GM18868 (cell line): Measurements from ENCODE around the gene FAN1.

Experiments used
- ATAC-seq: cut with Tn5 transposase; IDR thresholded peaks from one replicate; pipeline ENCODE4 v1.9.1; 2021; ENCODE audit warnings: mild to moderate bottlenecking, moderate library complexity; ENCODE audit not compliant: unreplicated experiment

The FAN1 gene

DNA sequence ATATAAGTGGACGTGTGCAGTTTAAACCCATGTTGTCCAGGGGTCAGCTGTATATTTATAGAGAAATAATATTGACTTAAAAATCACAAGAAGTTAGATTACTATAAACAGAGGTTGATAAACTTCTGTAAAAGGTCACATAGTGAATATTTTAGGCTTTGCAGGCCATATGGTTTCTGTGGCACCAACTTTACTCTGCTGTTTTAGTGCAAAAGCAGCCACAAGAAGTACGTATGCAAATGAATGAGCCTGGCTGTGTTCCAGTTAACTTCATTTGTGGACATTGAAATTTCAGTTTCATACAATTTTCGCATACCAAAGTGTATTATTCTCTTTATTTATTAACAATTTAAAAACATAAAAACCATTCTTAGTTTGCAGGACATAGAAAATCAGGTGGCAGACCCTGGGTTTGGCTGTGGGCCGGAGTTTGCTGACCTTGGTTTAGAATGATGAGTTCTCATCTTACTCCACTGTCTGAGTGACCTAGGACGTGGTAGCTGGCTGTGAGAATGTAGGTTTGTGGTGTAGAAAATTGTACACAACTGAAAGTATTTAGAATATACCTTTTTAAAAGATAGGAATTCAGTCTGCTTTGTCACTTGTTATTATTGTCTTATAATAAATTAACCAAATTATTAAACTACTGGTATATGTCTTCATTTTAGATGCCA lies 16.3 kb downstream of the FAN1 start:
- ATAC-seq, result no peak

DNA sequence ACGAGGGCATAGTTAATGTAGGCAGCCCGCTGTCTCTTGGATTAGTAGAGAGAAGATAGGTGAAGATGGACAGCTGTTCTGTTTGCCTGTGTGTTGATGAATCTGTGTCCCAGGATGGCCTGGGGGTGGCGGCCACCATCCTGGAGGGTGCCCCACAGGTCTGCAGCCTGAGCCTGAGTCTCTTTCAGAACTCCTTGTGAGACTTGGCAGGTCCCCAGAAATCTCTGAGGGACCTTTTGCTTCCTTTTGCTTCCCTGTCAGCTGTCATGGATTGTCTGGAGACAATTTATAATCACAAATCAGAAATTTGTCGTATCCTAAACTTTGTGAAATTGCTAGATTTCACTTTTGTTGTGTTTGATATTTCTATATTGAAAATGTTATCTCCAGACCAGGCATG lies 17.4 kb downstream of the FAN1 start:
- no peak for ATAC-seq

DNA sequence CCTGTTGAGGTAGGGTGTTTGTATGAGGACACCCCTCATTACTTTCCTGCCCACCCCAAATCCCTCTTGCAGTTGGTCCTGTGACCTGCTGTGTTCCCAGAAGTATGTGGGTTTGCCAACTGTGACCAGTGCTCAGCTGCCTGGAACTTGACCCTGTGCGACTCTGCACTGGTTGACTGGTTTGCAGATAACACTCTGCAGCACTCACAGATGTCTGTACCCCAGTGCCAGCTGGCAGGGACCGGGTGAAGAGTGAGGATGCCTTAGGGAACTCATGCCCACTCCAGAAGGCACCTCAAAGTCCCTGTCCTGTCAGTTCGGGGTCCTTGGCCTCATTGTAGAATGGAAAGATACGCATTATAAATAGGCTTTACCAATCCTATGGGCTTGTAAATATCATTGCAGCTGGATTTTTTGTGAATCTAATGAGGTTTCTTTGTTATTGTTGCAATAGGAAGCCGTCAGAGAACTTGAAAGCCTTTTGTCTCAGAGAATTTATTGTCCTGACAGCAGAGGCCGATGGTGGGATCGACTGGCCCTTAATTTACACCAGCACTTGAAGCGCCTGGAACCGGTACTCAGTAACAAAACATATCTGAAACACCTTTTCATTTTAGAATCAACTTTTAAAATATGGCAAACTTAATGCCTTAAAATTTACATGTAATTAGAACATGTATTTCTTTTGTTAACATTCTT lies 18.2 kb downstream of the FAN1 start:
- no peak for ATAC-seq

DNA sequence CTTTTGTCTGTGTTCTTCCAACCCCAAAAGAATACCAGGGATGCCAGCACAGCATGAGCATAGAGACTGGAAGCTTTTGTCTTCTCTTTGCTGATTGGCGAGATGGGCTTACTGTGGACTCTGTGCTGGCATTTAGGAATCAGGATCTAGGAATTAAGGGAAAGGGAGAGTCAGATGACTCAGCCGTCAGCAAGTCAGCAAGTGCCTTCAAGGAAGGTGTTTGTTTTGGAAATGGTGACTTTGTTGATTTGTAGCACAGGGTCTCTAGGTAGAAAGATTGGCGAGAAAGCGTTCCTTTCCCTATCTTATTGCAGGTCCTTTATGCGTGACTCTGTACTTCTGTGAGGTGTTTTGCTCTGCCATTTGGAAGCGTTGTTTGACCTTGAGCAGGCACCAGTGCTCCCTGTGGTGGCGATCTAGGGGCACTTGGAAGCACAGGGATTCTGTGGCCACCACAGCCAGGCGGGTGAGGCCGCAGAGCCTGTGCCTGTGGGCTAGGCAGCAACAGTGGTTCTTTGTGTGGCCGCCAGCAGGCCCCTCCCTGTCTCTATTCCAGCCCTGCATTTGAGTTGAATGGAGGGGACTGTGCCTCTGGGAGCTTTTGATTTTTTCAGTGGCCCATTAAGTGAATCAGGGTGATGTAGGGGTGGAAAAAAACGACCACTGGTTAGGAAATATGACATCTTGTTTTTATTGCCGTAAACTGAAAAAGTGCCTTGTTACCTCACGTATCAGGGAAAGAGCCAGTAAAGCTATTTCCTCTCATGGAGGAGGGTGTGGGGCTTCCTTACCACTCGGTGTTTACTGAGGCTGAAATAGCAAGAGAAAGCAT lies 19.0 kb downstream of the FAN1 start:
- ATAC-seq, result no peak

DNA sequence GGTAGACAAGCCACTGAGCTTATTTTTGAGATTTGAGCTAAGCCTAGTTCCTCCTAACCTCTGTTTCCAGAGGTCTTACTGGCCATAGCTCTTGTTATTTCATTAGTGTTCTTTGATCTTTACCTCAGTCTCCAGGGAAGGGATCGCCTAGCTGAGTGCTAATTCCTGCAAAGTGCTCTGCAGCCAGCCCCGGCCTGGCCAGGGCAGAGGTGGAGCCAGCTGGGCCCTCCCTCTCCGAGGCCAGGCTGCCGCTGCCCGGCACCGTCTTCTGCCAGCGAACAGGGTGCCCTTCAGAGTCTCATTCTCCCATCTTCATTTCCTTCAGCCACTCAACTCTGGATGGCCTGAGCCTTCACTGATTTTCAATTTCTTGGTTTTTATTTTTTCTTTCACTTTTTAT lies 19.7 kb downstream of the FAN1 start:
- no peak for ATAC-seq

DNA sequence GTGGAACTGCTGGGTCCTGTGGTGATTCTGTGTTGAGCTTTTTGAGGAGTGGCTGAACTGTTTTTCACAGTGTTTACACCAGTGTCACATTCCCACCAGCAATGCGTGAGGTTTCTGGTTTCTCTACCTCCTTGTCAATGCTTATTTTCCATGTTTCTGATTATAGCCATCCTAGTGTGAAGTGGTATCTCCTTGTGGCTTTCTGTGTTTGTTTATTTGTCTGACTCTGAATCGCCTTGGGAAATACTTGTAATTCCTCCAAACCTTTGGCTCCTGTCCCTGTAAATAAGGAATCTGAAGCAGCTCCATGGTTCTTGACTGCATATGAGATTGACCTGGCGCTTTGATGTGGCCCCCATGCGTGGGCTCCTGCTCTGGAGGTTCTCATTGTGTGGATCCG lies 20.6 kb downstream of the FAN1 start:
- ATAC-seq, result no peak

DNA sequence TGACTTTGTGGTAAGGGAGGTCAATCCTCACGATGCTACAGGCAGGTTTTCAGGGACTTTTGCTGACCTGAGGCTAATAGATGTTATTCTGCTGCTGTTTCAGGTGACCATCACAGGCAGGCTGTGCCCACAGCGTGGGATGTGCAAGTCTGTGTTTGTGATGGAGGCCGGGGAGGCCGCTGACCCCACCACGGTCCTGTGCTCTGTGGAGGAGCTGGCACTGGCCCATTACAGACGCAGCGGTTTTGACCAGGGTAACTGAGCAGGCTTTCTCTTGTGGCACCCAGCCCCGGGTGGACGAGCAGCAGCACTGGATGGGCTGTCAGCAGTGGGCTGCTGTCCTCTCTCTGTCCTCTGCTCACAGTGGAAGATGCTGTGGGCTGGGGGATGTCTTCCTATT lies 22.0 kb downstream of the FAN1 start:
- no peak for ATAC-seq

DNA sequence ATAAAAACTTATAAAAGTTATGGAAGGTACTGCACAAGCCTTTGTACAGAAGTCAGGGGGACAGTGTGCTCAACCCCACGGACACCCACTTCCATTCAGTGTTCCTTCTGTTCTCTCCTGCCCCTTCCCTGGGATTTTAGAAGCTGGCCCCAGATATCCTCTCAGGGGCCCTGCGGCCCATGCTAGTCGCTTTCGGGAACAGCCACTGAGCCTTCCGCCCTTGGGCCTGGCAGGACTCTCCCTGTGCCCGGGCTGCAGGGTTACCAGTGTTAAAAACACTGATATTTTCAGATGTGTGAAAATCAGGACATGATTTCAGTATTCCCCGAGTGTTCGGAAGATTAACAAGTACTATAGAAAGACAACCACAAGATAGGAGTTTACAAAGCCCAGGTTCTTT lies 22.4 kb downstream of the FAN1 start:
- ATAC-seq, result no peak

DNA sequence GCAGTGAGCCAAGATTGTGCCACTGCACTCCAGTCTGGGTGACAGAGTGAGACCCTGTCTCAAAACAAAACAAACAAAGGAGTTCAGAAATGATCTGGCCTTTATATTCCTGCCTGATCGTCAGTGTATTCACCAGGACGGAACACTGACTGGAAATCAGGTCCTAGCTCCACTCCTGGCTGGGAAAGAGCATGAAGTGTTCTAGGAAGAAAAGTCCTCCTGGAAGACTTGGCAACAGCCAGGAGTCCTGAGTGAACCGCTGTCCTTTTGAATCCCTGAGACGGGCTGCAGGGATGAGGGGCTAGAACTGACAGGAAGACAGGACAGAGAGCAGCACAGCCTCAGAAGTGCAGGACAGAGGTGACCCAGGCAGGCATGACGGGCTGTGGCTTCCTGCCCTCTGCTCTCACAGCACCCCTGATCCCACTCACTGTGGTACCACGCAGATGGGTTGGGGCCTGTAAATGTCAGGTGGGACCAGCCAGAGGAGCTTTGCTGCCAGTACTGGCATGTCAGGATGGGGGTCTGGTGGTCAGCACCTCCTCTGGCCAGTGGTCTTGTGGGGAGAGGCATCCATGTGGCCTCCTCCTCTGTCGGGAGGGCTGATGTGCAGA lies 23.5 kb downstream of the FAN1 start:
- ATAC-seq, result no peak

DNA sequence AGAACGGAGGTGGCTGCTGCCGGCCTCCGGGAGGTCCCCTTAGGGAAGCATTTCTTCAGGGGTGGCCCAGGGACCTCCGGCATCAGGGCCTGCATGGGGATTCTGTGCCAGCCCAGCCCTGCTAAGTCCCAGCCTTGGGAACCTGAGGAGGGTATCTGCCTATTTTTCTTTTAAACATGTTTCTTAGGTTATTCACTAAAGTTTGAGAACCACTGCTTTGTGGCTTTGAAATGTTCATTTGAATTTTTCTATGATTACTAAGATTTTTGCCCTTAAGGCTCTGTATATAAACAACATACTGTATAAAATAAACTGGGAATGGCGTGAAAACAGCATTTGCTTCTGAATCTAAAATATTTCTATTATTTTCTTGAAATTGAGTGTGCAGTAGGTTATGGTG lies 24.4 kb downstream of the FAN1 start:
- no peak for ATAC-seq

DNA sequence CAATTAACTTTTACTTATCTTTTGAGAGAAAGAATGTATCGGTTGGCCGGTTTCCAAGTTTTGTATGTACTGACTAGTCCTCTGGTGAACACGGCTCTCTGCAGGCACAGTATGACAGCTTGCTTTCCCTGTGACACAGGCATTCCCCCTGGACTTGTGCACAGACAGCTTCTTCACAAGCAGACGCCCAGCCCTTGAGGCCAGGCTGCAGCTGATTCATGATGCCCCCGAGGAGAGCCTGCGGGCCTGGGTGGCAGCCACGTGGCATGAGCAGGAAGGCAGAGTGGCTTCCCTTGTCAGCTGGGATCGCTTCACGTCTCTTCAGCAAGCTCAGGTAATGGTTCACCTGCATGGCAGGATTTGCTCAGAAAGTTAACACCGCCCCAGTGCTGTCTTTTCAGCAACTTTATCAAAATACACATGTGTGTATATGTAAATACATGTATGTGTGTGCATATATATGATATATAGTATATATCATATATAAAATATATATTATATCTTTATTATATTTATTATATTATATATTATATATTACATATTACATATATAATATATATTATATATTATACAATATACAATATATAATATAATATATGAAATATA lies 25.5 kb downstream of the FAN1 start:
- ATAC-seq, result no peak

DNA sequence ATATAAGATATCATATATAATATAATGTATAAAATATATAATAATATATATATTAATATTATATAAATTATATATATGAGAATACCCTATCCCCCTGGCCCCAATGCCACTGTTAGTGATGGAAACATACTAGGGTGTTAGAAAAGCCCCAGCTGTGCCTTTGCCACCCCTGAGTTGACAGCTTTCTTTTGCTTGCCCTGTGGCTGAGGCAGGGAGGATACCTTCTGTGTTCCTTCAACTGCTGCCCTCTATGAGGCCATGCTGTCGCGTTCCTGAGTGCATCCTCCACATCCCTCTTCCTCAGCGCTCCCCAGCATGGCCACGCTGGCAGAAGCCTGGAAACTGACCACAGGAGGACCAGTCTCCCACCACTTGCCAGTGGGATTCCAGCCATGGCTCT lies 26.3 kb downstream of the FAN1 start:
- no peak for ATAC-seq

DNA sequence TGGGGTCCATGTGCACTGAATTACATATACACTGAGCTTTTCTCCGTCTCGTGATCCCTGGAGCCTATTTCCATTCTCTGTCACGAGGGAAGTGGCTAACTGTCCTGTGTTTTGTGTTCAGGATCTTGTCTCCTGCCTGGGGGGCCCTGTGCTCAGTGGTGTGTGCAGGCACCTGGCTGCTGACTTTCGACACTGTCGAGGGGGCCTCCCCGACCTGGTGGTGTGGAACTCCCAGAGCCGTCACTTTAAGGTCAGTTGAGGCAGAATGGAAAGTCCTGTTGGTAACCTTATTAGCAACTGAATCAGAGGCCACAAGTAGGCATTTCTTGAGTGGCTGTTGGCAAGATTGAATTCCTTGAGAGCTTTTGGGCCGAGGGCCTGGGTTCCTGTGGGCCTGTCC lies 26.7 kb downstream of the FAN1 start:
- no peak for ATAC-seq

DNA sequence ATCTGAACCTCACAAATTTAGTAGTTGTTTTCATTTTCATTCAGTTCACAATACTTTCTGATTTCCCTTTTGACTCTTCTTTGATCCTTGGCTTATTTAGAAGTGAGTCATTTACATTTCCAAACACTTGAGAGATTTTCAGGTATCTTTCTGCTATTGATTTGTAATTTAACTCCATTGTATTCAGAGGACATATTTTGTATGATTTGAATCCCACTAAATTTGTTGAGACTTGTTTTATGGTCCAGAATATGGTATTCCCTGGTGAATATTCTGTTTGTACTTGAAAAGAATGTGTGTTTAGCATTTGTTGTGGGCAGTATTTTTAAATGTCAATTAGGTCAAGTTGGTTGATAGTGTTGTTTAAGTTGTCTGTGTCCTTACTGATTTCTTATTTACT lies 29.6 kb downstream of the FAN1 start:
- ATAC-seq, result no peak

DNA sequence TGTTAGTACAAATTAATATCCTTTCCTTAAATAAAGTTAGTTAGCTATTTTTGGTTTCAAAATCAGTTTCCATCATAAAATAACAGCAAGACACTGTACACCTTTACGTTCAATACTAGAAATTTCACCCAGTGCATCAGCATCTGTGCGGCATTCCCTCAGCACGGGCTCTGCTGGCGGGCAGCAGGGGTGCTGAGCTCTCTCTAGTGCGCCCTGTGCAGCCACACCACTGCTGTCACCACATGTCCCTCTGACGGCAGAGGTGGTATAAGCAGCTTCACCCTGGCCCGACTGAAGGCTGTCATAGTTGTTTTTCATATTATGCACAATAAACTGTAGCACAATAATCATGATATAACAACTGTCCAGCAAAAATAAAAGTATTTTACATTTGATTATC lies 35.4 kb downstream of the FAN1 start:
- no peak for ATAC-seq

DNA sequence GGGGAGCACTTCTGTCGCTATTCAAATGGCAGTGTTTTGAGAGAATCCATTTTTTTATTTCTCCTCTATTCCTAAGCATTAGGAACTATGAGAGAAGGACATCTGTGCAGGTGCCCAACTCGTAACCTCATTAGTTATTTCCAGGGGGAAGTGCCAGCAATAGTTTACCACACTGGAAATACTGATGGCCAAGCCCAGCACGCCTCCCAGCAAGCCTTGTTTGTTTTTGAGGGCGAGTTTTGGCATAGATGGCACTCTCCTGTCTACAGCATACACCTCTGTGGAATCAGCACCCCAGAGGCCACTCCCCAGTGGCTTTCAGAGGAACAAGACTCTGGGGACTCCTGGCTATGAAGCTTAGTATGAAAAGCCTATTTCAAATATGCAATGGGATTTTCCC lies 36.6 kb downstream of the FAN1 start:
- ATAC-seq, result no peak

DNA sequence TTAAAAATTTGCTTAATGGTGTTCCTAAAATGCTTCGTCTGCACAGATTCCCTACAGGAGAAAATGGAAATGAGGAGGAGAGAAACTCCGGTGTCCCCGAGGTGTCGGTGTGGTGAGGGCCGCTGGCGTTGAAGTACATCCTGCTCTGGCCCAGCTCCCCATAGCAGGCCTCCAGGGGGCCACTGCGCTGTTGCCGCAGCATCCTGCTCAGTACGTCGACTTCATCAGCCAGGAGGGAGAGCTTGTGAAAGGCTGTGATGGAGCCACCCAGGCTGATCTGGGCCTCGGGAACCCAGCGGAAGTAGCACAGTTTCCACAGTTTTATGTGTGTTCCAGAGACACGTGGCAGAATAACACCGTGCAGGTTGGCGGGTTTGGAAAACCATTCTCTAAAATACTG lies 37.8 kb downstream of the FAN1 start:
- ATAC-seq, result no peak

DNA sequence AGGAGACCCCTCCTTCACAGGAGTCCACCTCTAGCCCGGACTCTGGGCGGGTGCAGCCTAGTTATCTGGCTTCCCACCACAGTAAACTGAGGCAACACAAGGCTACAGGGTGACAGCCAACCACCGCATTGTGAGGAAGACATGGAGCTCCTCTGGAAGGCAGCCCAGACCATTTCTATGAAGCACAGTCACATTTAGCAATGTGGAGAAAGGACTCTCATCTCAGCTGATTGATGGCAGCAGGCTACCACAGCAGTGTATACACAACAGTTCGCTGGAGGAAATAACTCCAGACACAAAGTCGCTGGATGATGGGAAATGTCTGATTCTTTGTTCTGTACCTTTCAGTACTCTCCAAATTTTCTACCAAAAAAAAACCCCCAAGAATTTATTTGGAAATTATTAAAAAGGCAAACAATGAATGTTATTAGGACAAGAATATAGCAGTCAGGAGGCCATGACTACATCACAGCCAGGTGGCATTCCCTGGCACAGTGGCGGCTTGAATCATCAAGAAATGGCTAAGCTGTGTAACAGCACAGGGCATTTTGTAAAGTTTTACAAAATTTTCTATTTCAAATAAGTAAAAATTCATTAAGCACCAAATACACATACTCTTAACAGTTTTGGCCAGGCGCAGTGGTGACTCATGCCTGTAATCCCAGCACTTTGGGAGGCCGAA lies 40.1 kb downstream of the FAN1 start:
- no peak for ATAC-seq

DNA sequence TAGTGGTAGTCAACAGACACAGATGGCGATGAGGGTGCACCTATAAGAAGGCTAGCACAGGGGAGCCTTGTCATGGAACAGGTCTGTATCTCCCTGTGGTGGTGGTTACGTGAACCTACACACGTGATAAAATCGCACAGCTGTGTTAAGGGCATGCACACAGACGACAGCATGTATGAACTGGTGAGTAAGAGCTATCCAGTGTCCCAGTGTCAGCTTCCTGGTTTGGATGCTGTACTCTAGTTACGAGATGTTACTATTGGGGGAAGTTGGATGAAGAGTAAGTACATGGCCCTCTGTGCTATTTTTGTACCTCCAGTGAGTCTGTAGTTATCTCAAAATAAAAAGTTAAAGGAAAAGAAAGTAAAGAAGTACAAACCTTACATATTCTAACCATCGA lies 49.5 kb downstream of the FAN1 start:
- no peak for ATAC-seq

DNA sequence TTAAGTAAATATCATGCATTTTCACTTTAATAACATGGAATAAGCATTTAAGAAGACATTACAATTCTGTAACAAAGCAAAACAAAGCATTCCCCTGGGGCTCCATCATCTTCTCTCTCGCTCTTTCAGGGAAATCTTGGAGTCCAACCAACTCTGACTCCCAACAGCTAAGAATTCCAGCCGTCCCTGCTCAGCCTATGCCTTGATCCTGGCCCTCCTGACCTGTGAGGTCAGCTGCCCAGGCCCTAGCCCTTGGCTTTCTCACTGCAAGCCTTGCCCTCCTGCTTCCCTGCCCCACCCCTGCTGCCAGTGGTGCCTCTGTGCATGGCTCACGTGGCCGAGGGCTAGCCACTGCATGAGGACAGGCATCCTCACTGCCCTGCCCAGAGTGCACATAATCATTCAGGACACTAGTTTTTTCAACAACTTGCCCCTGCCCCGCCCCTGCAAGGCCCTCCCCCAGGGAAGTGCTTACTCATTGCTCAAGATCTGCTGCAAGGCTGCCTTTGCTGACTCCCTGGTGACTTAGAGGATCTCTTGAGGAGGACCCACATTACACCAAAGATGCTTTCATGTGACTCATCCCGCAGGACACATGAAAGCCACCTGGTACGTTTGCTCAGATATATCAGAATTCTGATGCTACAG lies 50.1 kb downstream of the FAN1 start:
- ATAC-seq, result no peak
